Measurements from ENCODE around the gene GLOD4.

DNA sequence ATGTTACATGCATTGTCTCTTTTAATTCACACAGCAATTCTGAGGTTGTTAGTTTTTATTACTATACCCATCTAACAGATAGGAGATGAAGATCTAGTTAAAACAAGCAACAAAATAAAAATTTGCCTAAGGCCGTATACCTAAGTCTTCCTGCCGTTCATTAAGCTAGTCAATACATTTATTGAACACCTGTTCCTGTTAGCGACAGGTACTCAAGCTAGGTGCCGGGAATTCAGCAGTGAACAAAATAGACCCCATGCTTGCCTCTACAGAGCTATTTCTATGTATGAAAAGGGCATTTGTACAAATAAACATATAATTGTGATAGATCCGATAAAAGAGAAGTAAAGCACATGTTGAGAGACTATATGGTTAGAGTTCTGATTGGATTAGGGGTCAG is 64.0 kb downstream of the GLOD4 start:
- TF ChIP-seq, protein P1, sequence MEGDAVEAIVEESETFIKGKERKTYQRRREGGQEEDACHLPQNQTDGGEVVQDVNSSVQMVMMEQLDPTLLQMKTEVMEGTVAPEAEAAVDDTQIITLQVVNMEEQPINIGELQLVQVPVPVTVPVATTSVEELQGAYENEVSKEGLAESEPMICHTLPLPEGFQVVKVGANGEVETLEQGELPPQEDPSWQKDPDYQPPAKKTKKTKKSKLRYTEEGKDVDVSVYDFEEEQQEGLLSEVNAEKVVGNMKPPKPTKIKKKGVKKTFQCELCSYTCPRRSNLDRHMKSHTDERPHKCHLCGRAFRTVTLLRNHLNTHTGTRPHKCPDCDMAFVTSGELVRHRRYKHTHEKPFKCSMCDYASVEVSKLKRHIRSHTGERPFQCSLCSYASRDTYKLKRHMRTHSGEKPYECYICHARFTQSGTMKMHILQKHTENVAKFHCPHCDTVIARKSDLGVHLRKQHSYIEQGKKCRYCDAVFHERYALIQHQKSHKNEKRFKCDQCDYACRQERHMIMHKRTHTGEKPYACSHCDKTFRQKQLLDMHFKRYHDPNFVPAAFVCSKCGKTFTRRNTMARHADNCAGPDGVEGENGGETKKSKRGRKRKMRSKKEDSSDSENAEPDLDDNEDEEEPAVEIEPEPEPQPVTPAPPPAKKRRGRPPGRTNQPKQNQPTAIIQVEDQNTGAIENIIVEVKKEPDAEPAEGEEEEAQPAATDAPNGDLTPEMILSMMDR (conservative IDR thresholded peaks at IDR 0.05 in 1 of 2, IDR thresholded peaks at IDR 0.05 in 1 of 2; ENCODE audit: extremely low read depth in 1 of 2, insufficient read depth in 1 of 2, low read depth in 1 of 2, low read length in 2 of 2): no peak
- TF ChIP-seq EZH2 (IDR thresholded peaks at IDR 0.05; ENCODE audit: borderline replicate concordance, low read length): no peak
